GM19438 (cell line): ENCODE data around the gene MAPK9.

Experiments
- ATAC-seq: cut with Tn5 transposase; IDR thresholded peaks from one replicate; pipeline ENCODE4 v1.9.1; 2021; ENCODE audit warnings: low read depth; ENCODE audit not compliant: unreplicated experiment

The MAPK9 gene

DNA sequence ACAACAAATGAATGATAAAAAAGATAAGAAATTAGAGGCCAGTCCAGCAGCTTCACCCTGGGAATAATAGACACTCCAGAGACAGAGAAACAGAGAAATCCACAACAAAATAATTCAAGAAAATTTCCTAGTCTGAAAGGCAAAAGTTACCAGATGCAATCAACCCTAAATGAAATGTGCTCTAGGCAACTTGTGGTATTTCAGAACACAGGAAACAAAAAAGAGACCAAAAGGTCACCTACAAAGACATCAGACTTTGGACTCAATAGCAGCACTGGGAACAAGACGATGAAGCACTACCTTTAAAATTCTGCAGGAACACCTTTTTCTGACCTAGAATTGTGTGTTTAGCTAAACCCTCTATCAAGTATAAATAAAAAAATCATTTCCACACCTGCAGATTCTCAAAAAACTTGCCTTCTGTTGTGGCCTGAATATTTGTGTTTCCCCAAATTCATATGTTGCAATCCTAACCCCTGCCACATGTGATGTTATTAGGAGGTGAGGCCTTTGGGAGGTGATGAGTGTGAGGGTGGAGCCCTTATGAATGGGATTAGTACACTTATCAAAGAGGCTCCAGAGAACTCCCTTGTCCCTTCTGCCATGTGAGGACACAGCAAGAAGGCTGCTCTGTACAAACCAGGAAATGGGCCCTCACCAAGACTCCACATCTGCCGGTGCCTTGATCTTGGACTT is 5.9 kb upstream of the MAPK9 start:
- no peak for ATAC-seq

DNA sequence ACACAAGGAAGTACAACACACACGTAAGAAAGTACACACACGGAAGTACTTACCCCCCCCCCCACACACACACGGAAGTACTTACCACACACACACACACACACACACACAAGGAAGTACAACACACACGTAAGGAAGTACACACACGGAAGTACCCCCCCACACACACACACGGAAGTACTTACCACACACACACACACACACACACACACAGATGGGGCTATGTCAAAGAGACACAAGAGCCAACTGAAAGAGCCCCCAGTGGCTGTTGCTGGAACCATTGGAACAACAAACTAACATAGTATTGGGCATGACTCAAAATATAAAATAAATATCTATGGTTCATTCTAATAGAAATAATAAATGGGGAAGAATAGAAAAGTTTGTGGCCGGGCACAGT is 4.9 kb upstream of the MAPK9 start:
- ATAC-seq = no peak

DNA sequence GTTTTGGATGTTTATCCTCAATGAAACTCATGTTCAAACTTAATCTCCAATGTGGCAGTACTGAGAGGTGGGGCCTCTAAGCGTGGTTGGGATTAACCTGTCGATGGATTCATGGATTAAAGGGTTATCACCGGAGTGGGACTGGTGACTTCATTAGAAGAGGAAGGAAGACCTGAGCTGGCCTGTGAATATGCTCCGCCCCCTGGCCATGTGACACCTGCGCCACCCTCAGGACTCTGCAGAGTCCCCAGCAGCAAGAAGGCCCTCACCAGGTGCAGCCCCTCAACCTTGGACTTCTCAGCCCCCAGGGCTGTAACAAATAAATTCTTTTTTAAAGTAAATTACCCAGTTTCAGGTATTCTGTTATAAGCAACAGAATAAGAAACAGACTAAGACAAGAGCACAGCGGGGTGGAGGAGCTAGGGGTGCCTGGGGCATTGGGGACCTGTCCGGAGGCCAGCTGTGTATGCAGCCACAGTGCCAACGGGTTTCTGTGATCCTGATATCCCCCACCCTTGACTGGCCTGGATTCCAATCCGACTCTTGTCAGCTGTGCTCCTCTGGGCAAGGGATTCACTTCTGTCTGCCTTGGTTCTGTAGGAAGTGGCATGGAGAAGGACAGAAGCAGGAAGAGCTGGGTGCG is 3.2 kb upstream of the MAPK9 start:
- ATAC-seq = no peak

DNA sequence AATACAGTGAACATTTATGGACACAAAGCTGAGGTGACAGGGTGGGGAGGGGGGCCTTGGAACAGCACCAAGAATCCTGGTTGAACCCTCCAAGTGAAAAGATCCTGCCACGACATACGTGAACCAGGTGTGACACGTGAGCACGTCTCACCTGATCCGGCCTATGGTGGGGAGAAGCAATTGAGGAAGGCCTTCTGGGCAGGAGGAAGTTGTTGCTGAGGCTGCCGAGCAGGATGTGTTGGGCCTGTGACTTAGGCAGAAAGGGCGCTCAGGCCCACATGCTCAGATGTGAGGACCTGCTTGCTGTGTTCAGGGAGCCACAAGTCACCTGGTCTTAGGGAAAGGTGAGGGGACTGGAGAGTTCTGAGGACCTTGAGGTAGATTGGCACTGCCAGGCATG is 2.5 kb upstream of the MAPK9 start:
- ATAC-seq = no peak

DNA sequence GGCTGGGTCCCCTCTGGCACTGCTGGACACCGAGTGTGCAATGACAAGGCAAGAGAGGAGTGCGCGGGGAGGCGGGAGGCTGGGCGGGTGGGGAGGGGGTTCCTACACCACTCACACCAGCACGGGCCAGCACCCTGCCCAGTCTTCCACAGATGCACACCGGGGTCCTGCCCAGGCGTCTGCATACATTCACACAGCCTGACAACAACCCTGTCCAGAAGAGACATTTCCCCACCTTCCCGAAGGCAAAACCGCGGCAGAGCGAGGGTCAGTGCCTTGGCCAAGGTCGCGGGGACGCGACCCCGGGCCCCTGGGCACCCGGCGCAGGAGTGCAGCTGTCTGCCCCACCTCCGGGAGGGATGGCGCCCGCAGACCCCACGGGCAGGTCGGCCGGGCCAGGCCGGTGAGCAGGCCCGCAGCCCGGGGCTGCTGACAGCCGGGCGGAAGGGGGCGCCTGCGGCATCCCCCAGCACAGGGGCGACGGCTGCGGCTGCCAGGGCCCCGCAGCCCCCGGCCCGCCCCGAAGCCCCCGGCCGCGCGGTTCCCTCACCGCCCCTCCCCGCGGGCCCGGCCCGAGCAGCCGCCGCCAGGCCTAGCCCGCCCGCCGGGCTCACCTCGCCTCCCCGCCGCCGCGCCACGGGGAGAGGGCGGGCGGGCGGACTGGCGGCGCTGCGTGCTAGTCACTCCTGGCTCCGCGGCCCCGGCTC is 496 bp downstream of the MAPK9 start:
- peak; percentile 33 for ATAC-seq

DNA sequence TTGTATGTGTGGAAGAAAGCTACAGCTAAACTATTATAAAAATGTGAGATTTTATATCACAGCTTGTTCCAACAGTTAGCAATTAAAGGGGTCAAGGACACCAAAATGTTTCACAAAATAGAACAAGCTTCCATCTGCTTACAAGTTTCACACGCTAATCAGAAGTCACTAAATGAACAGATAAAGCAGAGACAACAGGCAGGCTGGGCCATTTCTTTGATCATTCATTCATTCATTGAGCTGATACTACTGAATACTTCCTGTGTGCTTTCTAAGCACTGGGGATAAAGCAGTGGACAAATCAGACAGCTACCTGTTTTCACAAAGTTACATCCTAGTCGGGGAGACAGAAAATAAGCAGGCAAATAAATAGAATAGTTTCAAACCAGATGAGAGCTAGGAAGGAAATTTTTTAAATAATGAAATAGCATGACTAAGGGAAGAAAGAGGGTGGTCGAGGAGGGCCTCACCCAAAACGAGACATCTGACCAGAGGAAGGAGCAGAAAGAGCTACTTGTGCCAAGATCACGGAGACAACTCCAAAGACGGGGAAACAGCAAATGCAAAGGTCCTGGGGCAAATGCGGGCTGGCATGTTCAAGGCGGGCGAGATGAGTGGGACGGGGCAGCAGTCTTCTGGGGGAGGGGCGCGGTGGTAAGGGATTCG is 1.2 kb downstream of the MAPK9 start:
- ATAC-seq = no peak

DNA sequence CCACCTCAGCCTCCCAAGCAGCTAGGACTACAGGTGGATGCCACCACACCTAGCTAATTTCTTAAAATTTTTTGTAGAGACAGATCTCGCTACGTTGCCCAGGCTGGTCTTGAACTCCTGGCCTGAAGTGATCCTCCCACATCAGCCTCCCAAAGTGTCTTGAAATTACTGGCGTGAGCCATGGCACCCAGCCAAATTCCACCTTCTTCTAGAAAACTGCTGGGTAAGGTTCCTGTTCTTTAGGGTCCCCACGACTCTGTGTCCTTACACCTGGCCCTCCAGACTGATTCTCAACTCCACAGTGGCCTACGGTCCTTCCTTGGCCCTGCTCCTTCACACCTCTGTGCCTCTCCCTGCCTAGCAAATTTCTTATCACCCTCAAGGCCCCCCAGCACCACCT is 1.9 kb downstream of the MAPK9 start:
- ATAC-seq = no peak

DNA sequence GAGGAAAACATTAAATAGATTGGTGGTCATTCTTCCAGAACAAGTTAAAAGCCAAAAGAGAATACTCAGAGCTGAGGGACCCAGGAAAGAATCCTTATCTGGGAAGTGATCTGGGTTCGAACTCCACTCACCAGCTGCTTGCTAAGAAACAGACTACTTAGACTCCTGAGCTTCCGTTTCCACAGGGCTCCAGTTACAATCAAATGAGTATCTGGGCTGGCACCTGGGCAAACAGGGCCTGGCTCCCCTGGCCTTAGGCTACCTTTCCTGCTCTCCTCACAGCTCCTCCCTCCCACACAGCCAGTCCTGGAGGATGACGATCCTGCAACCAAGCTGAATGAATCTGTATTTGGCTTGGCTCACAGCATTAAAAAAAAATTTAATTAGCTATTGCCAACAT is 2.5 kb downstream of the MAPK9 start:
- no peak for ATAC-seq

DNA sequence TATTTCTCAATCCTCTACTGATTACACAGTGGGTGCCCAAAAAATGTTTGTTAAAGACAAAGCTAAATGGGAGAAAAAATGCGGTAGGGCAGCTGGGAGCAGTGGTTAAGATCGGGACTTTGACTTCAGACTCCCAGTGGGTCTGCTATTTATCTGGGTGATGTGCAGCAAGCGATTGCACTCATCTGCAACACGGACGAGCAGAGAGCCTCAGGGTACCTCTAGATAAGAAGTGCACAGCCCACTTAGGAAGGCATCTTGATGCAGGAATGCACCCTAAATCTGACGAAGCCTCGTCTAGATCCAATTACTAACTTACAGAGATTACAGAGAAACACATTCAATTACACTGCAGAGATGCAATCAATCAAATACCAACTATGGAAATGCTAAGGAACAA is 4.0 kb downstream of the MAPK9 start:
- no peak for ATAC-seq

DNA sequence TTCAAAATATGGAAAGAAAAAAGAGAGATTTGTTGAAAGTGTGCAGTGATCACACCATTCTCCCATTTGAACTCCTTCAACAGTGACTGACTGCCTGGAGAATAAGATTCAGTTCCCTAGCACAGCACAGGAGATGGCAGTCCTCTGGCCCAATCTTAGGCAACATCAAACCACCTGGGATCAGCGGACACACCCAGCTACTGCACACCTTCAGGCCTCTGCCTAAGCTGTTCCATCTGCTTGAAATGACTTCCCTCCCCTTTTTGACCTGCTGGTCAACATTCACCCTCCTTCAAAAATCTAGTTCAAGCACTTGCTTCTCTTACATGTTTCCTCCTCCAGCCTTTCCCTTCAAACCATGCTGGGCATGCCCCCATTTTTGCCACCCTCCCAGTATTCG is 4.5 kb downstream of the MAPK9 start:
- ATAC-seq = no peak

DNA sequence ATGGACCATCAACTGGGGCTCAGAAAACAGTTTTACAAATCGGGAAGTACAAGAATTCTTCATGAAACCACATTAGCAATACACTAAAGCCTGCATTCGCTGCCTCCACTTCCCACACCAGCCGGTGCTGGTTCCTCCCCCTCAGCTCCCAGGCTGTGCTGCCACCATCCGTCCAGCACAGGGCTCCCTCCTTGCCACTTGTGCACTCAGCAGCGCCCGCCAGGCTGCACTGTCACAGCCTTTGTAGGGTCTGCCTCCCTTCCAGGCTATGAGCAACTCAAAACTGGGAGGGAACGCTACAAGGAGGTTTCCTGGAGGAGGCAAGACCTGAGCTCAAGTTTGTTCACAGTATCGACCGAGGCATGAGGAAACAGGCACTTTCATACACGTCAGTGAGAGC is 7.7 kb downstream of the MAPK9 start:
- no peak for ATAC-seq

DNA sequence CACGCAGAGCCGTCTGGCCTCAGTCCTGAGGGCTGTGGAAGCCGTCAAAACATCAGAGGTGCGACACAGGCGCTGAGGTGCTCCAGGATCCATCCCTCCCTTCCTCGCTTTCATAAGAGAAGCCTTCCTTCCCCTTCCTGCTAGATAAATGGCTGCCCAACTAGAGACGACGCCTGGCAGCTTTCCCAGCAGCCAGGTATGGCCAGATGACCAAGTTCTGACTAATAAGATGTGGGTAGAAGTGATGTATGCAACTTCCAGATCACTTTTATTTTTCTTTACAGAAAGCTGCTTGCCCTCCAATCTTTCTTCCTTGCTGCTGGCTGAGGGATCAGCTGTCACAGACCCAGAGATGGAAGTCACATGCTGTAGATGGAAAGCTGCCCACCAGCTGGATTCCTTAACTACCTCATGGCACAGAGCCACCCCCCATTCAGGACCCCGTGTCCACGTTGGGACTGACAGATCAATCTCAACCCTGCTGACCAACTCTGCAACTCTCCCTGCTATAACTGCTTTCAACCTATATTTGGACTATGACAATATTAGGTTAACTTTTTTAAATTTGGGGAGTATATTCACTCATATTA is 8.8 kb downstream of the MAPK9 start:
- no peak for ATAC-seq

DNA sequence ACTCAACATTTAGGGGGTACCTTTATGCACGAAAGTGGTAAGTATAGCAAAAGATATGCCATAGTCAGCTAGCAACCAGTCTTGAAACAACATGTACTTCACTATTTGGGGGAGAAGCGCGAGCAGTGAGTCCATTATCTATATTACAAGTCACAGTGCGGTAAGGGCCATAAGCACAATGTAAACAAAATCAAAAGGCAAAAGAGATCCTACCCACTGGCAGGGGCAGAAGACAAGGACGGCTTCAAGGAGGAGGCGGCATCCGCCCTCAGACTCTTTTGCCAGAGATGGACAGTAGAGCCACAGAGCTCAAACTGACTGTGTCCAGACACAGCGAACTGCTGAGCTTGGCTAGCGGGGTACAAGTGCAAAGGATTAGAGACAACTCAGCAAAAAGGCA is 9.6 kb downstream of the MAPK9 start:
- no peak for ATAC-seq

DNA sequence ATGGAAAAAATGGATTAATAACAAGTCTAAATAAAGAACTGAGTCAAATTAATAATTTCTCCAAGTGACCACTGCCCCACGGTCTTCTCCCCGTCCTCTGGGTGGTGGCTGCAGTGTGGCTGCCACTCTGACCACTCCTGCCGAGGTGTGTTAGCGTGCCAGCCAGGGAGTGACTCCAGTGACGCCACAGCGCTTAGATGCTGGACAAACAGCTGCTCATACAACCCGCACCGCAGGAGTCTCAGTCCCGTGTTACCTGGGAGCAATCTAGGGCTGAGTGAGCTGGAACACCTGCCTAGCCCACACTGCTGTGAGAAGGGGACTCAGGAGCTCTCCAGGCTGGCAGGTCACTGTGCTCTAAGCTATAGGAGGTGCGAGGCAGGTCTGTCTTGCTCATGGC is 10.2 kb downstream of the MAPK9 start:
- no peak for ATAC-seq

DNA sequence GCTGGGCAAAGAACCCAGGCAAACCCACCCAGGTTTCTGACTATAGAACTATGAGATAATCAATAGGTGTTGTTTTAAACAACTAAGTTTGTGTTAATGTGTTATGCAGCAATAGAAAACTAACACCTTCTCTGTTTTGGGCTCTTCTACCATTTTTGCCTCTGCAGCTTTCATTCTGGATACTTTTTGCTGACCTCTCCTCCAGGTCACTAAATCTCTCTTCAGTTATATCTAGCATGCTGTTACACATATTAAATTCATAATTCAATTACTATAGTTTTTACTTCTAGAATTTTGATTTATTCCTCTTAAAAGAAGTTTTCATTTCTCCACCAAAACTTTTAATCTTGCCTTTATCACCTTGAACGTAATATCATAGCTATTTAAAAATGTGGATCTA is 17.2 kb downstream of the MAPK9 start:
- no peak for ATAC-seq

DNA sequence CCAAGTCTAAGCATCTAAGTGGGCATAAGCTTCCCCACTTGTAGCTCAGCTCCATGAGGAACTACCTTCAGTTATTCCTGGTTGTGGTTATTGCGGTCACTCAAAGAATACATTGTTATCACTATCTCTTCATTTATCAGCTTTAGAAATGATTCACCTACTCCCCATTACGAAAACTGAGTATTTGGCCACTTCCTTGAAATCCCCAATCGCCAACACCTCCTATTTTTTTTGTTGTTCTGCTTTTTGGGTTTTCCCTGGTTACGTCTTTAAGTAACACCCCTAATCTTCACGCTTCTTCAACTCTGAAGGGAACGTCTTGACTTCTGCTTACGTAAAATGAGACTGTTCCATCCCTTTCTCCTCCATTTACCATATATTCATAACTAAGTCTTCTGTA is 20.7 kb downstream of the MAPK9 start:
- ATAC-seq = no peak

DNA sequence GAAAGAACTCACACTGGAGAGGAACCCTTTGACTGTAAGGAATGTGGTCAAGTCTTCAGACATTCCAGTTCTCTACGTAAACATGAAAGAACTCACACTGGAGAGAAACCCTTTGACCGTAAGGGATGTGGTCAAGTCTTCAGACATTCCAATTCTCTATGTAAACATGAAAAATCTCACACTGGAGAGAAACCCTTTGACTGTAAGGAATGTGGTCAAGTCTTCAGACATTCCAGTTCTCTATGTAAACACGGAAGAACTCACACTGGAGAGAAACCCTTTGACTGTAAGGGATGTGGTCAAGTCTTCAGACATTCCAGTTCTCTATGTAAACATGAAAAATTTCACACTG is 32.6 kb downstream of the MAPK9 start:
- no peak for ATAC-seq

DNA sequence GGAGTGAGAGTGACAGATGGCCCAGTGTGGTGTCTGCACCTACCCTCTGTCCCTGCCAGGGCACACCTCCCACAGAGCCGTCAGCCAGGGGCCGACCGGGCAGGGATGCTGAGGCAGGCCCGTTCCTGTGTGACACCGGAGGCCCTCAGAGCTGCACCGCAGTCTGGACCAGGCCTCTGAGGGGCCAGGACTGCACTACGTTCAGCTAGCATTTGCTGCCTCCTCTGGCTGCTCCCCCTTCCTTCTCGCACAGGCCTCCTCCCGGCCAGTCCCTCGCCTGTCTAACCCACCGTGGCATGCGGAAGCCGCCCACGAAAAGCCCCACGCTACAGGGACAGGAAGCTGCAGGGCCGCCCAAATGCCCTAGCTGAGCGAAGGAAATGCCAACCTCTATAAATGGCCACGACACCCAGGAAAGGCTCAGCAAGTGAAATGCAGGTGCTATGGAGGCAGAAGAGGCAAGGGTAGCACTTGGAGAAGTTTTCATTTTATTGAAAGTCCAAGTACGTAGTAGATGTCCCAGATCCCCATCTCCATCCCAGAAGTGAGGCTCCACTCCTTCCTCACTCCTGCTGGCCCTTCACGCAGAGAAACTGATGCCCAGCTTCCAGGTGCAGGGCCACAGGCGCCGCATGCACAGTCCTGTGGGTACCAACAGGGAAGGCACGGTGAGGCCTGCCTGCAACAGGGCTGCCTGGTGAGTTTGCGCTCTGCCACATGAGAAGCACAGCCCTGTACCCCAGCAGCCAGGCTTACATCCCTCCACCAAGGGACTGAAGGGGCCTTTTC is 38.7 kb downstream of the MAPK9 start:
- ATAC-seq = no peak

DNA sequence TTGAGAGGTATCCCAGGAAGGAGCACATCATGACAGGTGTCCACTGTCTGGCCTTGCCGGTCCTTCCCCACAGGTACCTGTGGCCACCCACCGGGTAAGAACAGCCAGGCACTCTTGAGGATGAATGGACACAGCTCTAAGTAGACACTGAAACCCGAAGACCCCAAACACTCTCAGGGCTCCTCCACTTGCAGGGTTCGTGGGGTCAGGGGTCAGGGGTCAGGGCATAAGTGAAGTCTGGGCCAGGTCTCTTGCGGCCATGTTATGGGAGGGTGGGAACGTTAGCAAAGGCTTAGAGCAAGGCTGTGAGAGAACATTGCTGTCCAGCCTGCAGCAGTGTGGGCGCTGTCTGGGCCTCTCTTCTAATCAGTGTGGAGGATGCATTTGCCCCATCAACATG is 40.0 kb downstream of the MAPK9 start:
- no peak for ATAC-seq

DNA sequence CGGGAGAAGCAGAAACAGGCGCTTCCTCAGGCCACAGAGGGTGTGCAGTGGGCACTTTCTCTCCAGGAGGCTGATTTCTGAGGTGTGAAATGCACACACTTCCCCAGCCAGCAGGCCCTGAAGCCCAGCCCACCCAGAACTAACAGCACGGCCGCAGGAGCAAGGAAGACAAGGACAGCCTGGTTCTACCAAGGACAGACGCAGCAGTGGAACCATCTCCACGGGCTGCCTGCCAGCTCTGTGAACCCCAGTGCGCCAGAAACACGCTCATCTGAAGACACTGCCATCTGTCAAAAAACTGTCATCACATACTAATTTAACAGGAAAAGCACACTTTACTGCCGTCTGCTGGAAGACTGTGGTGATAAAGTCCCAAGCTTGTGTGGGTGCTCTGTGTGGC is 40.7 kb downstream of the MAPK9 start:
- ATAC-seq = no peak
